DMS153 treated with DMSO at 0.1 percent for 48 hours (cell line): ENCODE data around the gene MAGIX.

Experiments
- DNase-seq: peaks from one replicate; lab custom pipeline; 2025; ENCODE audit not compliant: unreplicated experiment; lab: John Stamatoyannopoulos, UW

The MAGIX gene

DNA sequence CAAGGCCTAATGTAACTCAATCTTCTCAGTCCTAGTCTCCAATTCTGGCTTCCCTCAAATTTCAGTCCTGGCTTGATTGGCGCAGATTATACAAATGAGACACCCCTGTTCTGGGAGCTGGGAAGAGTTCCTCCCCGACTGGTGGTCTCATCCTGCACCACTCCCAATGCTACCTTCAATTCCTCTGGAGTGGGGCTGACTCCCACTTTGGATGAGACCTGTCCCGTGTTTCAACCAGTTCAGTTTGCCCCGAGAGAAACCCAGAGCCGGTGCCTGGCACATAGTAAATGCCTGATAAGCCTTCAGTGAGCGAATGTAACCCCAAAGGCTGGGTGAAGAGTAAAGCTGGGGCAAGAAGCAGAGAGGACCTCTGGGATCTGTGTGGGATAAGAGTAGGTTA is 41.5 kb downstream of the MAGIX start:
- DNase-seq, result no peak

DNA sequence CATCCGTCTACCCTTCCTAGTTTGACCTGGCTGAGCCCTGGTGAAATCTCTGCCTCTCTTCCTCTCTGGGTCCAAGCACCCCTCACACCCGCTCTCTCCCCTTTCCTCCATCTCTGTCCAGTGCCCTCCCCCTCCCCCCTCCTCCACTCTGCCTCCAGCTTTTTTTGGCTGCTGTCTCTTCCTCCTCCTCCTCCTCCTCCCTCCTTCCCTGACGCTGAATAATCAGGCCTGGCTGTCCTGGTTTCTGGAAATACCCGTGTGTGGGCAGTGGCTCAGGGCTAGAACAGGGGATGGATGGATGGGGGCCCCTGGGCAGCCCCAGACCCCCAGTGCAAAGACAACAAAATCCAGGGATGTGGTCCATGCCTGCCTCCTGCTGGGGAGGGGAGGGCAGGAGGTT is 42.2 kb downstream of the MAGIX start:
- DNase-seq, result no peak

DNA sequence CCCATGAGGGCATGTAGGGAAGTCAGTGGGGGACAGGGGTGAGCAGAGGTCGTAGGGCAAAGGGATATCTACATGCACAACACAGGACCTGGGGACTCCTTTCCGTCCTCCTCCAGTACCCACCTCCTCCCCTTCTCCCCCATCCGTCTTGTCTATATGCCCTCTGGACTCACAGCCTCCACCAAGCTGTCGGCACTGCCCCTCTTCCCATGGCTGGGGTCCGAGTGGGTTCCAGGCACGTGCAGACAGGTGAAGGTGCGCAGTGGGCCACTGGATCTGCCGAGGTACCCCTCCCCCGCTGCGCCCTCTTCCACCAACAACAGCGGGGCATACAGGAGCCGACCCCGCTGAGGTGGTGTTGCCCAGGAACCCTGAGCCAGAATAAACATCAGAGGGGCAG is 42.9 kb downstream of the MAGIX start:
- no peak for DNase-seq

GRCh38 chrX:49206543-49206942 is 44.0 kb downstream of the MAGIX start:
- DNase-seq, result no peak

DNA sequence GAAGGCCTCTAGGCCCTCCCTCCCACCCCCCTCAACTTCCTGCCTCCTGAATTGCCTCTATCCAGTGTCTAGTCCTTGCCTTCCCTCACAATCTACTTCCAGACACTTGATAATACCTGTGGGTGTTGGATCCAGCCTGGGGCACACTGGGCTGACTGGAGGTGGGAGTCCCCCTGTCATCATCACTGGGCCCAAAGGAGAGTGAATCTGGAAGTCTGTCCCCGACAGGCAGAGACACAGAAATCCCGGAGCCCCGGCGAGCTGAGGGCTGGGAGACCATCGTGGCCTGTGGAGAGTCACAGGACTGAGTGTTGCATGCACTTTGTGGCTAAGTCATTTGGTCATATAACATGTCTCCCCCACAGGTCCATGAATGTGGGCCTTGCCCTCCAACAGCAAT is 45.8 kb downstream of the MAGIX start:
- no peak for DNase-seq

DNA sequence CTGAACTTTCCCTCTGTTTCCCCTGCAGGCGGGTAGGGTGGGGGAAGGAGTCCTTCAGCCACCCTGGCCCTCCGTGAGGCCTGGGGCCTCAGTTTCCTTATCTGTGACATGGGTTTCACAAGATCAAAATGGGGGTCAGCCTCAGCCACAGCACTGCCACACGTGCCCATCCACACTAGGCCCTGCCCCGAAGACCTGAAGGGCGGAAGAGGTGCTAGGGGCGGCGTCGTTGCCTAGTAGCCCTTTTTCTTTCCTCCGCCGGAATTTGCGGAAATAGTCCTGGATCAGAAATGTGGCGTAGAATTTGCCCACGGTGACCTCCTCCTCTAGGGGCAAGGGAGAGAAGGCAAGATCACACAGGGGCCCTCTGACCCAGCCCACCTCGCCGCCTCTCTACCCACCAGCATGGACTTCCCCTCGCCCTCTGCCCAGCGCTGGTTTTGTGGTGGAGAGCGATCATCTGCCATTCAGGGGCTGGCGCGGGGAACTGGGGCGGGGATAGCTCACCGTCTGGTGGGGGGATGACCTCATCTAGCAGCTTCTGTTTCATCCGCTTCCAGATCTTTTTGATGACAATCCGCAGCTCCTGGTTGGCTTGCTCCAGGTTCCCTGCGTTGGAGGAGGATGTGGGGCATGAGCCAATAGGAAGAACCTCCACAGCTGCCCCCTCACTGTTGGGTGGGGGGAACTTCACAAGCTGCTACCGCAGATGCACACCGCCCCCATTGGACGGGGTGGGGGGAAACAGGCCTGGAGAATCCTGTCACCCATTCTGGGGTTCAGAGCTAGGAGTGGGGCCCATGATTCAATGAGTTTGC is 47.1 kb downstream of the MAGIX start:
- peak; percentile 9 for DNase-seq

- DNase-seq, result no peak
Measured at GRCh38 chrX:49210406-49210805, 47.8 kb downstream of the MAGIX start.

DNA sequence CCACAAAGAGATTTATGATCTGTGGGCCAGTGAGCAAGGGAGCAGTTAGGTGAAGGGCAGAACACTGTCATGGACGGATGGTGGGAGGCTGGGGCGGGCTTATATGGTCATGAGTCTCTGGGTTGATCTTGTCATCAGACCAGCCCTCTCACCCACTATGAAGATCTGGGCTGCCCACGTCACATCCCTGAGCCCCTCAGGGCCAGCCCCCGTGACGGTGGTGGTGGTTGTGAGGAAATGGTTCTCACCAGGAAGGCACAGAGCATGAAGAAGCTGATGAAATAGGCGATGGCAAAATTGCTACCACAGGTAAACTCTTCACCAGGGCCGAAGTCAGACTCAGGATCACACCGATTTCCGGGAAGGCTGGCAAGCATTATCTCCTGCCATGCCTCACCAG is 48.5 kb downstream of the MAGIX start:
- DNase-seq, result no peak

DNA sequence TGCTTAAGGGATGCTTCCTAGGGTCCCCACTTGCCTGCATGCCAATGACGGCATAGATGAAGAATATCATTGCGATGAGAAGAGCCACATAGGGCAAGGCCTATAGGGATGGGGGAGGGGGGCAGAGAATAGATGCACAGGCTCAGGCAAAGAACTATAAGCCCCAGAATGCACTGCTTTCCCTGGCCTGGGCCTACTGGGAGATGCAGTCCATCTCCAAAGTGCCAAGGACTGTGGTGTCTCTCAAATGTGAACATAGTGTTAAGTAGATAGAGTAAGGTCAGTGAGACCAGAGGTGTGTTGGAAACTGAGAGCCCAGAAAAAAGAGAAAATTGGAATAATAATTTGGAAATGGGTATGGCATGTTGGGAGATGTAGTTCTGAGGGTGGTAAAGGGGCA is 49.7 kb downstream of the MAGIX start:
- no peak for DNase-seq

- no peak for DNase-seq
Measured at GRCh38 chrX:49212861-49213260, 50.3 kb downstream of the MAGIX start.

DNA sequence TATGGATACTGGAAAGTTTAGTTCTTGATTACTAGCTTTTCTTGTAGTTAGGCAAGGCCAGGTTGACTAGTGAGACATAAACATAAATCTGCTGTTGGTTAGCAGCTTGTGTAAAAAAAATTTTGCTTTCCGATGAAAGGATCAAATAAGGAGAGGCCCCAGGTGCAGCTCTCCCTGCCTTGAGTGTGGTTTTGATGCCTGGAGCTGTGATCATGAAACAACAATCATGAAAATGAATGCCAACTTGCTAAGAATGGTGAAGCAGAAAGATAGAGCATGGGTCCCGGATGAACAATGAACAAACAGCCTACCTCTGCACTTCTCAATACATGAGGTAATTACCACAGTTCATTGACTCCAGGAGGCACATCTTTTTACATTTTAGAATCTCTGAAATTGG is 51.9 kb downstream of the MAGIX start:
- no peak for DNase-seq

DNA sequence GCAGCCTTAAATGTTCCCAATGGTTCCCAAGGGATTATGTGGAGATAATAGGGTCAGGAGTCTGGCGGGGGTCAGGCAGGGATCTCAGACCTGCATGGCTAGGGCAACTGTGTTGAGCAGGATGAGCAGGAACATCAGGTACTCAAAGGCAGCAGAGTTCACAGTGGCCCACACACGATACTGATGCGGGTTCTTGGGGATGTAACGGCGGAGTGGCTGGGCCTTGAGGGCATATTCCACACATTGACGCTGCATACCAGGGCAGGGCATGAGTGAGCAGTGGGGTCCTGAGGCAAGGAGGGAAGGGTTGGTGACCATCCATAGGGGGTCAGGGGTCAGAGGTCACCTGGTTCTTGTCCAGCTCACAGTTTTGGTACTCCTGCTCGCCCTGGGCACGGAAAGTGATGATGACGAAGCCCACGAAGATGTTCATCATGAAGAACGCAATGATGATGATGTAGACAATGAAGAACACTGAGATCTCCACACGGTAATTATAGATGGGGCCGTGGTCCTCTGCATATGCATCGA is 52.5 kb downstream of the MAGIX start:
- no peak for DNase-seq
